Suprapubic skin (tissue), 4 donors: ENCODE data around the gene ADGRG1.
"Not testable (repeated sequence)": the region's sequence is repeated elsewhere in the genome, so short reads cannot be mapped to it uniquely, and the experiment has no call there.

Source experiments
- CTCF ChIP-seq, 2 donors: fragments of 200-600 bp in 1 of 2; fragments of 450-650 bp in 1 of 2; sonication (generic) in 1 of 2; IDR thresholded peaks; one replicate each; pipeline ENCODE4 v1.5.1; 2016 to 2019; ENCODE audit warnings: antibody characterized with exemption in 2 of 2, mild to moderate bottlenecking in 1 of 2, moderate library complexity in 1 of 2
- POLR2A ChIP-seq, 2 donors: fragments of 450-650 bp; IDR thresholded peaks; one replicate each; pipeline ENCODE4 v1.6.1; 2017; ENCODE audit warnings: antibody characterized with exemption in 2 of 2, mild to moderate bottlenecking in 2 of 2, moderate library complexity in 2 of 2
- POLR2AphosphoS5 ChIP-seq, 3 donors: sonication (generic); formaldehyde crosslinking; IDR thresholded peaks; one replicate each; pipeline ENCODE4 v1.6.1; 2017; ENCODE audit warnings: antibody characterized with exemption in 3 of 3

GRCh38 chr16:57671451-57671850 lies 43.0 kb downstream of the ADGRG1 start:
- TF ChIP-seq CTCF, POLR2A, POLR2AphosphoS5 (IDR thresholded peaks at IDR 0.05): not testable (repeated sequence)
